SK-N-SH (cell line): Measurements from ENCODE around the gene NTRK2.

ENCODE experiments used
- CTCF ChIP-seq: fragments of 200-600 bp; sonication (generic); IDR thresholded peaks from 2 replicates; pipeline ENCODE4 v1.6.1; 2017; ENCODE audit warnings: antibody characterized with exemption, mild to moderate bottlenecking, moderate library complexity
- EP300 ChIP-seq, 2 experiments: IDR thresholded peaks; 2 replicates each; pipeline versions ENCODE4 v1.4.0 to v1.6.1; 2012; ENCODE audit warnings: borderline replicate concordance in 1 of 2, low read depth in 1 of 2, low read length in 1 of 2
- GABPA ChIP-seq: IDR thresholded peaks from 2 replicates; pipeline ENCODE4 v1.4.0; 2012; ENCODE audit warnings: low read depth, mild to moderate bottlenecking
- JUND ChIP-seq: IDR thresholded peaks from 2 replicates; pipeline ENCODE4 v1.4.0; 2012
- MXI1 ChIP-seq: IDR thresholded peaks from 2 replicates; pipeline ENCODE4 v1.6.1; 2012; ENCODE audit warnings: mild to moderate bottlenecking, low read depth, low read length, improper control_type of control experiment
- POLR2AphosphoS5 ChIP-seq: IDR thresholded peaks from 2 replicates; pipeline ENCODE4 v1.6.1; 2012; ENCODE audit warnings: low read depth, low read length
- REST ChIP-seq: IDR thresholded peaks from 2 replicates; pipeline ENCODE4 v1.6.1; 2012; ENCODE audit warnings: mild to moderate bottlenecking, low read depth, low read length, moderate library complexity
- TAF1 ChIP-seq: IDR thresholded peaks from 2 replicates; pipeline ENCODE4 v1.6.1; 2012; ENCODE audit warnings: low read depth, mild to moderate bottlenecking, low read length, moderate library complexity, borderline replicate concordance
- TCF12 ChIP-seq: IDR thresholded peaks from 2 replicates; pipeline ENCODE4 v1.4.0; 2012
- USF1 ChIP-seq: IDR thresholded peaks from 2 replicates; pipeline ENCODE4 v1.4.0; 2012; ENCODE audit warnings: low read depth, borderline replicate concordance

GRCh38 chr9:84647699-84648098 lies 21.8 kb upstream of the NTRK2 start:
- no peak for TF ChIP-seq CTCF
- no peak for TF ChIP-seq REST
- TF ChIP-seq MXI1: no peak
- no peak for TF ChIP-seq POLR2AphosphoS5
- TF ChIP-seq EP300 (IDR thresholded peaks at IDR 0.05; ENCODE audit: borderline replicate concordance in 1 of 2, low read depth in 1 of 2, low read length in 1 of 2): no peak
- TF ChIP-seq TAF1: no peak
- no peak for TF ChIP-seq USF1
- no peak for TF ChIP-seq TCF12
- no peak for TF ChIP-seq JUND
- TF ChIP-seq GABPA: no peak
